Natural killer cell (primary cell): ENCODE results near the gene MAP4K4. TPM values are rescaled to one million over a fixed set of nuclear protein-coding genes. Genes with fewer than 3 reads are reported as not detected.
A peak's percentile ranks its signal among the peaks of the same experiment; 100 is the strongest.

ENCODE experiments used
- ATAC-seq, 3 donors: fragments of 150-1000 bp in 2 of 3; fragments of 200-7000 bp in 1 of 3; cut with Tn5 transposase; 1 replicate in 1 of 3; 2 replicates in 2 of 3; pipeline ENCODE4 v1.10.0; 2021; ENCODE audit warnings: mild to moderate bottlenecking in 2 of 3, moderate library complexity in 2 of 3
- DNase-seq, 2 donors: peaks; one replicate each; pipeline versions ENCODE4 v3.0.0 to v3.0.0-alpha.2; 2013 to 2021; ENCODE audit warnings: mixed read lengths in 1 of 2
- H3K27ac ChIP-seq: one replicate; pipeline ENCODE4 v1.5.1; 2013; ENCODE audit warnings: mild to moderate bottlenecking, low read length
- H3K27me3 ChIP-seq: one replicate; pipeline ENCODE4 v1.6.1; 2013; ENCODE audit warnings: low read length; ENCODE audit not compliant: control insufficient read depth, insufficient read depth
- H3K36me3 ChIP-seq: one replicate; pipeline ENCODE4 v1.6.1; 2013; ENCODE audit warnings: low read length; ENCODE audit not compliant: control insufficient read depth, insufficient read depth
- H3K4me1 ChIP-seq: one replicate; pipeline ENCODE4 v1.6.1; 2013; ENCODE audit warnings: low read length; ENCODE audit not compliant: control insufficient read depth, insufficient read depth
- H3K4me3 ChIP-seq: one replicate; pipeline ENCODE4 v1.5.1; 2013; ENCODE audit warnings: low read length
- H3K9me3 ChIP-seq: one replicate; pipeline ENCODE4 v1.6.1; 2013; ENCODE audit warnings: low read length; ENCODE audit not compliant: control insufficient read depth, insufficient read depth
- H3K27ac Mint-ChIP-seq, 2 donors: one replicate each; pipeline ENCODE4 v1.8.0; 2022; ENCODE audit warnings: mild to moderate bottlenecking in 2 of 2, mixed read lengths in 2 of 2, moderate library complexity in 1 of 2
- H3K27me3 Mint-ChIP-seq, 2 donors: one replicate each; pipeline ENCODE4 v1.8.0; 2022; ENCODE audit warnings: low read depth in 2 of 2, mixed read lengths in 2 of 2
- H3K36me3 Mint-ChIP-seq: one replicate; pipeline ENCODE4 v1.8.0; 2022; ENCODE audit warnings: mixed read lengths
- H3K4me1 Mint-ChIP-seq, 2 donors: one replicate each; pipeline ENCODE4 v1.8.0; 2022; ENCODE audit warnings: mixed read lengths in 2 of 2
- H3K4me3 Mint-ChIP-seq: one replicate; pipeline ENCODE4 v1.8.0; 2022; ENCODE audit warnings: mild to moderate bottlenecking, moderate library complexity, mixed read lengths
- H3K9me3 Mint-ChIP-seq, 2 donors: one replicate each; pipeline ENCODE4 v1.8.0; 2022; ENCODE audit warnings: mixed read lengths in 2 of 2
- CTCF ChIP-seq: fragments of 200-600 bp; IDR thresholded peaks from one replicate; pipeline ENCODE4 v1.8.0; 2022; ENCODE audit warnings: antibody characterized with exemption
- WGBS: methylation state at CpG from one replicate; pipeline ENCODE4 v1.1.7; 2013; ENCODE audit warnings: missing lambda C conversion rate; ENCODE audit not compliant: insufficient coverage; 5-methylcytosine and 5-hydroxymethylcytosine counted together
- intact Hi-C: fragments of 100-400 bp; cut with micrococcal nuclease; formaldehyde crosslinking; loops from one replicate; pipeline ENCODE4 v1.14.2; 2022
- total RNA-seq, 4 donors: library from RNA; stranded (reverse); fragments of 120-200 nt in 1 of 4; gene quantifications; one replicate each; pipeline versions ENCODE4 v1.2.3 to v1.2.4, GENCODE V29; 2013 to 2022

Gene MAP4K4
- total RNA-seq, 3 donors from 2014 or later (not counting 1 experiment from before 2014, with no cell fraction given), result 60.2 to 80.3 (median 66.5) TPM

GRCh38 chr2:101821828-101822458 is 124.4 kb downstream of the MAP4K4 start:
- H3K27ac Mint-ChIP-seq, result no peak overlapping the region
- intact Hi-C loops, result loop anchor here (5.0 kb wide), 1 partner anchor 125 kb away; the partner anchor contains the start of gene MAP4K4

GRCh38 chr2:101823347-101823791 is 125.9 kb downstream of the MAP4K4 start:
- DNase-seq (peak; percentile 44 to 86), ATAC-seq (peak; percentile 84 to 94 (median 90))
- TF ChIP-seq CTCF, result peak; percentile 74
- H3K27me3 Mint-ChIP-seq, result no peaks in the 10 kb centered on the region
- H3K4me3 Mint-ChIP-seq, result no peak overlapping the region
- no peak overlapping the region for H3K4me3 ChIP-seq
- WGBS, result 7% methylated on average over 9 of the region's 14 CpGs
- no peaks in the 10 kb centered on the region for H3K9me3 ChIP-seq
- no peaks in the 10 kb centered on the region for H3K9me3 Mint-ChIP-seq
- H3K36me3 Mint-ChIP-seq, result no peaks in the 10 kb centered on the region
- no peak overlapping the region for H3K27ac ChIP-seq
- intact Hi-C loops, result loop anchor here (1.0 to 5.0 kb wide), 2 partner anchors 8 to 126 kb away; partner anchors contain the start of gene MAP4K4
- peaks cover 48 to 51% of the 10 kb centered on the region in 2 donors for H3K4me1 Mint-ChIP-seq
- peaks cover 14% of the 10 kb centered on the region for H3K36me3 ChIP-seq
- peak overlapping the region; percentile 33 to 37 for H3K27ac Mint-ChIP-seq
- H3K27me3 ChIP-seq, result no peaks in the 10 kb centered on the region
- H3K4me1 ChIP-seq, result peaks cover 10% of the 10 kb centered on the region

More at GRCh38 chr2:101821828-101822458, 124.4 kb downstream of the MAP4K4 start:
- Mint-ChIP-seq H3K36me3 (no peaks in the 10 kb centered on the region), H3K4me1 (peaks cover 47 to 48% of the 10 kb centered on the region in 2 donors), H3K27me3 (no peaks in the 10 kb centered on the region), H3K9me3 (no peaks in the 10 kb centered on the region), H3K4me3 (no peak overlapping the region)
- DNase-seq, result no peak
- Histone ChIP-seq H3K27me3 (no peaks in the 10 kb centered on the region), H3K36me3 (peaks cover 11% of the 10 kb centered on the region), H3K9me3 (no peaks in the 10 kb centered on the region), H3K4me1 (peaks cover 6% of the 10 kb centered on the region), H3K4me3 (no peak overlapping the region), H3K27ac (no peak overlapping the region)
- WGBS, result 95% methylated on average over 3 of the region's 6 CpGs
- ATAC-seq, result no peak
- TF ChIP-seq CTCF, result no peak

- no peaks in the 10 kb centered on the region for H3K9me3 ChIP-seq
- TF ChIP-seq CTCF, result no peak
- peak overlapping the region in 1 of 2 donors; percentile 37 for H3K27ac Mint-ChIP-seq
- 94% methylated on average over 2 of the region's 4 CpGs for WGBS
- DNase-seq (no peak), ATAC-seq (no peak)
- peaks cover 46 to 51% of the 10 kb centered on the region in 2 donors for H3K4me1 Mint-ChIP-seq
- peaks cover 13% of the 10 kb centered on the region for H3K4me1 ChIP-seq
- no peaks in the 10 kb centered on the region for H3K27me3 ChIP-seq
- no peaks in the 10 kb centered on the region for H3K36me3 Mint-ChIP-seq
- no peak overlapping the region for H3K4me3 Mint-ChIP-seq
- peaks cover 14% of the 10 kb centered on the region for H3K36me3 ChIP-seq
- no peak overlapping the region for H3K27ac ChIP-seq
- H3K9me3 Mint-ChIP-seq, result no peaks in the 10 kb centered on the region
- intact Hi-C loops, result loop anchor here (1.0 to 5.0 kb wide), 2 partner anchors 7 to 127 kb away; partner anchors contain the start of gene MAP4K4
- H3K27me3 Mint-ChIP-seq, result no peaks in the 10 kb centered on the region
- H3K4me3 ChIP-seq, result no peak overlapping the region
Observed at GRCh38 chr2:101823859-101824258, 126.4 kb downstream of the MAP4K4 start.
